Left forelimb (tissue), 1 donor: ENCODE measurements around the gene TTC34.

ENCODE experiments used
- DNase-seq: peaks from one replicate; pipeline ENCODE4 v3.0.0-alpha.2; 2018; ENCODE audit warnings: low spot score

Gene TTC34

DNA sequence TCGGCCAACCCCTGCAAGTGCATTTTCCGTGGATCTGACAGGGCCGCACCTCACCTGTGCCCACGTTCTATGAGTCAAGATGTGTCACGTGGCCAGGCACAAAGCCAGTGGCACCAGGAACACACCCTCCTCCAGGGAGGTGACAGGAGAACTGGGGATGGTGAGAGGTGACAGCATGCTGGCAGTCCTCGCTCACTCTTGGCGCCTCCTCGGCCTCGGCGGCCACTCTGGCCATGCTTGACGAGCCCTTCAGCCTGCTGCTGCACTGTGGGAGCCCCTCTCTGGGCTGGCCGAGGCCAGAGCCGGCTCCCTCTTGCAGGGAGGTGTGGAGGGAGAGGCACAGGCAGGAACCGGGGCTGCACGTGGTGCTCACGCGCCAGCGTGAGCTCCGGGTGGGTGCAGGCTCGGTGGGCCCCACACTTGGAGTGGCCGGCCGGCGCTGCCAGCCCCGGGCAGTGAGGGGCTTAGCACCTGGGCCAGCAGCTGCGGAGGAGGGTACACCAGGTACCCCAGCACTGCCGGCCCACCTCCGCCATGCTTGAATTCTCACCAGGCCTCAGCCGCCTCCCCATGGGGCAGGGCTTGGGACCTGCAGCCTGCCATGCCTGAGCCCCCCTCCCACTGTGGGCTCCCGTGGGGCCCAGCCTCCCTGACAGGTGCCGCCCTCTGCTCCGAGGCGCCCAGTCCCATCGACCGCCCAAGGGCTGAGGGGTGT lies 11.6 kb upstream of the TTC34 start:
- no peak for DNase-seq

GRCh38 chr1:2812136-2812535 lies 10.6 kb upstream of the TTC34 start:
- no peak for DNase-seq

GRCh38 chr1:2811533-2811918 lies 10.0 kb upstream of the TTC34 start:
- DNase-seq = no peak

DNA sequence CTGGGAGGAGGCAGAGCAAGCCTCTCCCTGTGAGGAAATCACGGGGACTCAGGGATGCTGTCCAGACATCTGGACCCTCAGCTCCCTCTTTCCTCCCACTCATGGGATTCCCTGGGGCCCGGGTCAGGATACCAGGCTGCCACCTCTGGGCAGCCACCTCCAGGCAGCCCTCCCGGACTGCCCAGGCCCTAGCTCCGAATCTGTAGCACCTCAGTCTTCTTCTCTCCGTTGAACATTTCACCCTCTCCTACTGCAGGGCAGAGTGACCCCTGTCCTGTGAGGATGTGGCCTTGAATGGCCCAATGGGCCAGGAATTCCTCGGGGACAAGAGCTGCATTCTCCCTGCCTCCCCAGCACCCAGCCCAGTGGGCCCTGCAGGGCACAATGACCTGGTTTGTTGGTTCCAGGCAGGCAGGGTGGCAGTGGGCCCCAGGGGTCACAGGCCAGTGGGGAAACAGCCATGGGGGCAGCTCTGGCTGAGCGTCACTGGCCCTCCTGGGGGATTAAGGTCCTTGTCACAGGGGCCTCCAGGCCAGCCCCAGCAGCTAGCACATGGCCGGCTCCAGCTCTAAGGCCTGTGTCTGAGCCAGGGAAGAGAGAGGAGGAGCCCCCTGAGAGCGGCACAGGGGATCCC lies 9.5 kb upstream of the TTC34 start:
- DNase-seq = no peak

DNA sequence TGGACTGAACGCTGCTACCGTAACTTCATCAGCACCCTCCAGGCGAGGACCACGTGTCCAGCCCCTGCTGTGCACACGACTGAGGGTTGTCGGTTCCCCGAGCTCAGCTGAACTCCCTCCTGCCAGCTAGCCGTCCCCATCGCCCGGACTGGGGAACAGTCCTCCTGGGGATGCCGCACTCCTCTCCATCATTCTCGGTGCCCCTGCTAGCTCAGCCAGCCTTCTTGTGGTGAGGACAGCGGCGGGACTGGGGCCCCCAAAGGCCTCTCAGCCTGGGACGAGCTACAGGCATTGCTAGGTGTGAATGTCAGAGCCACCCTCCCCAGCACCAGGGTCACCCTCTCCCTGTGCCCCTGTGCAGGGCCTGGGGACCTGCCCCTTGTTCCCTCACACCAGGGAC lies 8.8 kb upstream of the TTC34 start:
- DNase-seq = no peak

- DNase-seq = no peak
These were observed 8.2 kb upstream of the TTC34 start for GRCh38 chr1:2809656-2810055.

- no peak for DNase-seq
These were observed 7.5 kb upstream of the TTC34 start for GRCh38 chr1:2808831-2809605.

GRCh38 chr1:2808386-2808705 lies 6.9 kb upstream of the TTC34 start:
- DNase-seq = no peak

GRCh38 chr1:2807678-2808385 lies 6.3 kb upstream of the TTC34 start:
- DNase-seq = no peak

- DNase-seq = no peak
These were observed 5.5 kb upstream of the TTC34 start for GRCh38 chr1:2807036-2807435.

- DNase-seq = no peak
These were observed 5.1 kb upstream of the TTC34 start for GRCh38 chr1:2806591-2806990.

GRCh38 chr1:2805801-2806430 lies 4.4 kb upstream of the TTC34 start:
- no peak for DNase-seq

GRCh38 chr1:2804628-2805351 lies 3.3 kb upstream of the TTC34 start:
- no peak for DNase-seq

DNA sequence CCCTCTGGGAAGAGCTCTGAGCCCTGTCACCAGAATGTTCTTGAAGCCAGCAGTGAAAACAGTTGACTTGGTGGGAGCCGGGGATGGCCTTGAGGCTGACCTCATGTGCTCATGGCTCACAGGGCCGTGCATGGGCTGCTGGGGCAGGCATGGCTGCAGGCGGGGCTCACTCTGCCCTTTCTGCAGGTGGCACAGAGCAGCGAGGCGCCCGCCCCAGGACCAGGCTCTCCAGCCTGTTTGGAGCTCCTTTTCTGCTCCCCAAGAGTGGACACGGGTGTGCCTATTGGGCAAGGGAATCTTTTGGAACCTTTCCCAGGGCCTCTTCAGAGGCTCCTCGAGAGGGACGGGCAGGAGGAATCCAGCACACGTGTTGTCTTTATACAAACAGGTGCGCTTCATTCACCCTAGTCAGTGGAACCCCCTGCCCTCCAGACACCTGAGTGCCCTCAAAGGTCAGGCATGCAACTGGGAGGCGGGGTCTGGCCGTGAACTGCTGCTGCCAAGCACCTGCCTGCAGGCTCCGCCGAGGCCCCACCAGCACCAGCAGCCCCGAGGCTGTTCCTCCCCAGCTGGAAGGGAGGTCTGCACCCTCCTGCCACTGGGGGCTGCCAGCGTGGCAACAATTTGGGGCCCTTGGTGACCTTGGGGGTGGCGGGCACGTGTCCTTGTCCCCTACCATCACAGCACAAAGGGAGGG lies 2.6 kb upstream of the TTC34 start:
- DNase-seq = no peak

DNA sequence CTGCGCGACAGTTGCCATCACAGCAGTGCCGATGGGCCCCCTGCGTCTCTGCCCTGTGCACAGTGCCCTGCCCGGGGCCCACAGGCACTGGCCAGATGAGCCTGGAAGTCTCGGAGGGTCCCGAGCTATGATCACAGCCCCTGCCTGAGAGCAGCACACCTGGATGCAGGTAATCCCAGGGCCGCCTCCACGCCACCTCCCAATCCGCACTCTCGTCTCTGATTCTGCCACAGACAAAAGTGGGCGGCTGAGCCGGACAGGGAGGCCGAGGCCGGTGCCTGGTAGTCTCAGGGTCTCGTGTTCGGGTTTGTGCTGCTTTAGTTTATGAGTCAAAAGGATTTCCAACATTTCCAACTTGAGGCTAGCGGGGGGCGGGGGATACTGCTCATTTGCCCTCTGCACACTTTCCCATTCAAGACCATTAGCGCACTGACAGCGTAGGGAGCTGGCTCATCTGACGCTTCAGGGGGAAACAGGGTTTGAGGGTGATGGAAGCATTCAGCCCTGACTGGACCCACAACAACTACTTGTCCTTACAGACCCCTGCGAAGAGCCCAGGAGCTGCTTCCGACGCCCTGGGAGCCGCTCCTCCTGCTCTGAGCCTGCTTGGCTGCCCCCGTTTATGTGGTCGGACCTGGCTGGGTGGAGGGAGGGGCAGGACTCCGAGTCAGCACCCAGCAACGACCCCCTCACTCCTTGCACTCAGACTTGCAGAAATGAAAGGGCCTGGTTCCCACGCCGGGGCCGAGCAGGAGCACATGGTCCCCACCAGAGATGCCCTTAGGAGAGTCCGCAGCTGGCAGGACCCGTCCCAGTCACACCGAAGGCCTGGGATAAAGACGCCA lies 1.8 kb upstream of the TTC34 start:
- DNase-seq = no peak

- no peak for DNase-seq
These were observed 998 bp upstream of the TTC34 start for GRCh38 chr1:2802421-2802961.

- no peak for DNase-seq
These were observed 447 bp downstream of the TTC34 start for GRCh38 chr1:2801046-2801445.

- DNase-seq = no peak
These were observed 838 bp downstream of the TTC34 start for GRCh38 chr1:2800664-2801045.

- no peak for DNase-seq
These were observed 1.5 kb downstream of the TTC34 start for GRCh38 chr1:2799811-2800663.
